T-helper 22 cell (primary cell): ENCODE results near the gene MAP2K3.
"Not testable (repeated sequence)": the region's sequence is repeated elsewhere in the genome, so short reads cannot be mapped to it uniquely, and the experiment has no call there.

Experiments used
- DNase-seq: peaks from one replicate; pipeline ENCODE4 v3.0.0-alpha.2; 2020; ENCODE audit warnings: low read depth

MAP2K3 gene

GRCh38 chr17:21310061-21310765, 25.7 kb downstream of the MAP2K3 start:
- DNase-seq: not testable (repeated sequence)

GRCh38 chr17:21310766-21311602, 26.5 kb downstream of the MAP2K3 start:
- DNase-seq: not testable (repeated sequence)

- no peak for DNase-seq
These were observed 28.8 kb downstream of the MAP2K3 start for GRCh38 chr17:21313320-21313719.

GRCh38 chr17:21313761-21314160, 29.2 kb downstream of the MAP2K3 start:
- not testable (repeated sequence) for DNase-seq

DNA sequence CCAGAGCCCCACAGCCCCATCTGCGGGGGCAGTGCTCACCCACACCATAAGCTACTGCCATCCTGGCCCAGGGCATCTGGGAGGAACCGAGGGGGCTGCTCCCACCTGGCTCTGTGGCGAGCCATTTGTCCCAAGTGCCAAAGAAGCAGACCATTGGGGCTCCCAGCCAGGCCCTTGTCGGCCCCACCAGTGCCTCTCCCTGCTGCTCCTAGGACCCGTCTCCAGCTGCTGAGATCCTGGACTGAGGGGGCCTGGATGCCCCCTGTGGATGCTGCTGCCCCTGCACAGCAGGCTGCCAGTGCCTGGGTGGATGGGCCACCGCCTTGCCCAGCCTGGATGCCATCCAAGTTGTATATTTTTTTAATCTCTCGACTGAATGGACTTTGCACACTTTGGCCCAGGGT, 29.8 kb downstream of the MAP2K3 start:
- not testable (repeated sequence) for DNase-seq

GRCh38 chr17:21314701-21315111, 30.2 kb downstream of the MAP2K3 start:
- not testable (repeated sequence) for DNase-seq

- not testable (repeated sequence) for DNase-seq
These were observed 30.9 kb downstream of the MAP2K3 start for GRCh38 chr17:21315246-21316000.

DNA sequence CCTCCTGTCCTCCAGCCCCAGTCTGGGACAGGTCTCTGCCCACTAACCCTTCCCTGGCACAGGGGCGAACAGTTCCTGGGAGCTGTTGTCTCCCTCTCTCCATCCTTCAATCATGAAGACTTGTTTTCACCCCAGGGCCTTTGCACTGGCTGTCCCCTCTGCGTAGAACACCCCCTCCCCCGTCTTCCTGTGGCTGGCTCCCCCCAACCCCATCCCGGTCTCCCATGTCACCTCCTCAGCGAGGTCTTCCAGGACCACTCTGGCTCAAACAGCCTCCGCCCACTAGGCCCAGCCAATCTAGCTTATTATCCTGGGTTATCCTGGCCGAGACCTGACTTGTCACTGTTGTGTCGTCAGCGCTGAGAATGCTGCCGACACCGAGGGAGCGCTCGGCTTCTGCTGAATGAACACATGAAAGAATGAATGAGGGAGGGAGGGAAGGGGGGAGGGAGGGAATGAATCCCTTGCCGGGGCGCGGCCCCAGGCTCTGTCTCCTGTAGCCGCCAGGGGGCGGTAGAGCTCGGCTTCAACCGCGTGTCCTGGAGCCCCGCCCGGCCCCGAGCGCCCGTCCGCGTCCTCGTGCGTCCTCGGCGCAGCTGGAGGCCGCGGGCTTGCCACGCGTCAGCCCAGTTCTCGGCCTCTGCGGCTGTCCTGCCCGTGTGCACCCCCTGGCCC, 31.8 kb downstream of the MAP2K3 start:
- DNase-seq: not testable (repeated sequence)

DNA sequence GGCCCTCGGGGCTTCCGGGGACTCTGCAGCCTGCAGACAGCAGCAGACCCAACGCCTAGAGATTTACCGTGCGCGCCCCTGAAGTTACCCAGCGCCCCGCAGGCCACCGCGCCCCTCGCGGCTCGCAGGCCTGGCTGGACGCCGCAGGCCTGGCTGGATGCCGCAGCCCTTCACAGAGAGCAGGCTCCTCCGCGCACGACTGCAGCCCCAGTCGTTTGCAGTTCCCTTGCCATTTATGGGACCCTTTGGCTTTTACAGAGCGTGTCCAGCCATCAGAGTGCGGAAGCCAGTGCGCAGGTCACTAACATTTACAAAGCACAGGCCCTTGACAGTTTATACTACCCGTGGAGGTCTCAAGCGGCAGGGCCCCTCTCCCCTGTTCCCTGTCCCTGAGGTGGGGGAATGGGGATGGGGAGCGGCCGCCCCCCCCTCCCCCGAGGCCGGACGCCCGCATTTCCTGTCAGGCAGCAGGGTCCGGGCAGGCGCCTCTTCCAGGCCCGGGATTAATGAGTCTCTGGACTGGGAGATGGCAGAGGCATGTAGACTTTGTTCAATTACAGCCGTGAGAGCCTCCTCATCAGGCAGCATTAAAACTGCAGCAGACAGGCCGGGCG, 32.5 kb downstream of the MAP2K3 start:
- not testable (repeated sequence) for DNase-seq

- not testable (repeated sequence) for DNase-seq
These were observed 33.3 kb downstream of the MAP2K3 start for GRCh38 chr17:21317821-21318220.

DNA sequence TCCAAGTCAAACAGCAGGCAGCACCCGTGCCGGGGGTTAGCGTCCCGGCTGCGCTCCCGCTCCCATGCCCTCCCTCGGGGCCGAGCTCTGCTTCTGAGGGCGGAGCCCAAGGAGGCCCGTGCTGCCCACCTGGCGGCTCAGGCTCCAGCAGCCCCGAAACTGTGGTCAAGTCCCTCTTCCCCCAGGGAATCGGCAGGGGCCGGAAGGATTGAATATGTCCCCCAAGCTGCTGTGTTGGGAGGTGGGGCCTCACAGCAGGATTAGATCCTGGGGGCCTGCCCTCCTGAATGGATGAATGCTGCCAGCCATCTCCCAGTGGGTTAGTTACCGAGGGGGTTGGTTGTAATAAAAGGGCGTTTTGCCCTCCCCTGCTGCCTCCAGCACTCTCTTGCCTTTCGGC, 33.9 kb downstream of the MAP2K3 start:
- no peak for DNase-seq

GRCh38 chr17:21318856-21319255, 34.3 kb downstream of the MAP2K3 start:
- not testable (repeated sequence) for DNase-seq

DNA sequence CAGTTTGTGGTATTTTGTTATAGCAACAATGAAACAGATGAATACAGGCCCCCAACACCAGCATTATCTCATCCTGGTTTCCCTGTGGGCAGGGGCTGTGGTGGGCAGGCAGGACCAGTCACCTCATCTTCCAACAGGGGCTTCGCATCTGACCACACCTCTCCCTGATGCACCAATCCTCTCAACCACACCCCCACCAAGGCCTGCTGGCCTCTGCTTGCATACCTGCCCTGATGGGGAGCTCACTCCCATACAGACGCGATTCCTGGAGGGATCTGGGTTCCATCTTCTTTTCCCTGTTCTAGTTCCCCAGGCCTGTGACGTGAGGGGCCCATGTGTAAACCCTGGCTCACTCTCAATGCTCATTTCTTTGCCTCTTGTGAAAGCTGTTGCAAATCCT, 34.7 kb downstream of the MAP2K3 start:
- not testable (repeated sequence) for DNase-seq

GRCh38 chr17:21319686-21320375, 35.3 kb downstream of the MAP2K3 start:
- not testable (repeated sequence) for DNase-seq

DNA sequence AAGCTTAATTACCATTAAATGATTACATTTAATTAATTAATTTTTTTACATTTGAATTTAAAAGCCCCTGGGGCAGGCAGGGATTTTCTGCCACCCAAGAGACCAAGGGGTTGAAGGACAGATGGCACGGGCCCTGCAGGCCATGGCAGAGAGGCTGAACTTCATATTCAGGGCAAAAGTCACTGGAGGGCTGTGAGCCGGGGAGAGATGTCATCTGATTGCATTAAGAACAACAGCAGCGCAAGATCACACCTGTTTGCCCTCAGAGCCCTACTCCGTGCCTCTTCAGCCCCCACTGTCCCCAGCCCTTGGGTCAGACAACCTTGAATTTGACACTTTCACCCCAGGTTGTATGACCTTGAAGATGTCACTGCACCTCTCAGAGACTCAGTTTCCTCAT, 35.9 kb downstream of the MAP2K3 start:
- DNase-seq: not testable (repeated sequence)

DNA sequence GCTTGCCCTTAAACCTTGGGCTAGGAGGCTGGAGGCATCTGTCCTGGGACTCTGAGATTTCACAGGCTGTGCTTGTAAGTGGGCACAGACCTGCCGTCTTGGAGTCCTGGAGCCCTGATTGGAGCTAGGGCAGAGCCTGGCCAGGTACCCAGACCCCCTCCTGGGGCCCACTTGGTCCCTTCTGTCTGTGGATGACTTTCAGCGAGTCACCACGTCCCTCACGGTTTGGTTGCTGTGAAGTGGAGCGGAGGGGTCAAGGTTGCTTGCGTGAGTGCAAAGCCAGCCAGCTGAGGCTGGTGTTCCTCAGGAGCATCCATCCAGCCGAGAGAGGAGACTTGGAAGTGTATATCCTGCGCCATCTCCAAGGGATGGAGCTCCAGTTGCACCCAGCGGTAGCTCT, 36.5 kb downstream of the MAP2K3 start:
- not testable (repeated sequence) for DNase-seq

- DNase-seq: not testable (repeated sequence)
These were observed 37.3 kb downstream of the MAP2K3 start for GRCh38 chr17:21321744-21322191.

GRCh38 chr17:21323257-21324111, 39.0 kb downstream of the MAP2K3 start:
- DNase-seq: not testable (repeated sequence)

DNA sequence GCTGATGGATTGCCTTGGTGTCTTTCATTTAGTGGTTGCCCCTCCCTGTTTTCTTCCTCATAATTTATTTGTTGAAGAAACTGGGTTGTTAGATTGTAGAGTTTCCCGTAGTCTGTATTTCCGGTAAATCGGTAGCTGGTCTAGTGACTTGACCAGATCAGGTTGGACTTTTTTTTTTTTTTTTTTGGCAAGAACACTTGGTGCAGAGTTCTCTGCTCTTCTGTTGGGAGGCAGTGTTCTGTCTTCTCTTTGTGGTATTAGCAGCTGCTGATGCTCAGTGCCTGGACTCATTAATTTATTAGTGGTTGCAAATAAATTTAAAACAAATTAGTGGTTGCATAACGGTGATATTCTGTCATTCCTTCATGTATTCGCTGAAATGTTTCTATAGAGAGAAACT, 40.2 kb downstream of the MAP2K3 start:
- DNase-seq: not testable (repeated sequence)

DNA sequence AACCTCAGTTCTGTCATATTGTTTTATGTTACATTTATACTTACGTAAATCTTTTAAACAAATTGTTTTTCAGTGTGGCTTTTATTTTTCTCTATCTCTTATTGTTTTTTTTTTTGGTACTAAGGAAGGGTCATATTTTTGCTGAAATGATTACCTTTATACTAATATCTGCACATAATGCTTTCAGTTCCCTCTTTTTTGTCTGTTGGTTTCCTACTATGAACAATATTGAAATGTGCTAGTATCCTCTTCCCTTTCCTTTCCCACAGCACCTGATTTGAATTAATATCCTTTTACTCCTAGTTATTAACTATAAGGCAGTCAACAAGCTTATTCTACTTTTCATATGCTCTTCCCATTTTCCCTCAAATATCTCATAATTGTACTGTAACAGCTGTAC, 43.4 kb downstream of the MAP2K3 start:
- DNase-seq: not testable (repeated sequence)
